ENCODE results near the gene EXOC6B.
A peak's percentile ranks its signal among the peaks of the same experiment; 100 is the strongest.

The EXOC6B gene

GRCh38 chr2:72785517-72785916 lies 40.3 kb downstream of the EXOC6B start:
- FAIRE-seq = no peak

- FAIRE-seq = no peak
Measured at GRCh38 chr2:72782520-72782919, 43.3 kb downstream of the EXOC6B start.

DNA sequence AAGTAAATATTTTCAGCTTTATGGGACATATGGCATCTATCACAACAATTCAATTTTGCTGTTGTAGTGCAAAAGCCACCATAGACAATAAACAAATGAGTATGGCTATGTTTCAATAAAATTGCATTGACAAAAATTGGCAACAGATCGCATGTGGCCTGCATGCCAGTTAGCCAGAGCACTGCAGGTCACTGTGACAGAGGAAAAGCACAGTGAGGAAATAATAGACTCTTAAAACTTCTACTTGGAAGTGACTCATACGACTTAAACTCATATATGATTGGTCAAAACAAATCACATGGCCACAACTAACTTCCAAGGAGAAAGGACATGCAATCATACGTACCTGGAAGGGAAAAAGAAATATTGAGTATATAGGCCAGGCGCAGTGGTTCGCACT lies 44.4 kb downstream of the EXOC6B start:
- no peak for FAIRE-seq

GRCh38 chr2:72780477-72780876 lies 45.4 kb downstream of the EXOC6B start:
- no peak for FAIRE-seq

GRCh38 chr2:72779495-72779894 lies 46.3 kb downstream of the EXOC6B start:
- FAIRE-seq = no peak

DNA sequence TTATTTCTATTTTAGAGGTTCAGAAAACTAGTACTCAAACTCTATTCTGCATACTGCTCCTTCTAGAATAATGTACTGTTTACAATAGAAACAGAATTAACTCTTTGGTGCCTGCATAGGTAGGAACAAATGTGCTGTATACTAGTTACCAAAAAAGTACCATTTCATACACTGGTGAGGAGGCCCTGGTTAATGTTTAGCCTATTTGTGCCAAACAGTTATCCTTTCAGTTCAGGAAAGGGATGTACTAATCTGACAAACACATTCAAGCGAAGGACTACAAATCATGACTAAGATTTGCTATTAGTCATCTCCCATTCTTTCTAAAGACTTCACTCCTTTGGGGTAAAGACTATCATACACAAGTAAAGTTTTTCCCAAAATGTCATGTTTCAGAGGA lies 47.4 kb downstream of the EXOC6B start:
- FAIRE-seq = peak; percentile 84

DNA sequence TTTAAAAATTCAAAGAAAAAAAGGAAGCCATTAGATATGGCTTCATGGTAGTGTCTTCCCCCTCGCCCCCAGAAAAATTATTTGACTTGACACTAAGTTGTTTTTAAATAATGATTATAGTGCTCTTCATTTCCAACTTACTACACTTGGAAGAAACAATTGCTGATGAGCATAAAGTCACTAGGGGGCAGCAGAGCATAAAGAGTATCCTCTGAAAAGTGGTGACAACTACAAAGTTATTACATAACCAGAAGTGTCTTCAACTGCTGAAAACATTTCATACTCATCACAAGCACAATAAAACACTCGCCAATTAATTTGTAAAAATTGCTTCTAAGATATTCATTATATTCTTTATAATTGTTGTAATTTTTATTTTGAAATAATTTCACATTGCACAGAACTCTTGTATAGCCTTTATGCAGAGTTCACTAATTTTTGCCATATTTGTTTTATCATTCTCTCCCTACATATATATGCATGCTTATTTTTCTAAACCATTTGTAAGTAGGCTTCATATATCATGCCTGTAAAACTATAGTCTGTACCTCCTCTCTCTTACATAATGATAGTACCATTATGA lies 54.9 kb downstream of the EXOC6B start:
- FAIRE-seq = peak; percentile 99

DNA sequence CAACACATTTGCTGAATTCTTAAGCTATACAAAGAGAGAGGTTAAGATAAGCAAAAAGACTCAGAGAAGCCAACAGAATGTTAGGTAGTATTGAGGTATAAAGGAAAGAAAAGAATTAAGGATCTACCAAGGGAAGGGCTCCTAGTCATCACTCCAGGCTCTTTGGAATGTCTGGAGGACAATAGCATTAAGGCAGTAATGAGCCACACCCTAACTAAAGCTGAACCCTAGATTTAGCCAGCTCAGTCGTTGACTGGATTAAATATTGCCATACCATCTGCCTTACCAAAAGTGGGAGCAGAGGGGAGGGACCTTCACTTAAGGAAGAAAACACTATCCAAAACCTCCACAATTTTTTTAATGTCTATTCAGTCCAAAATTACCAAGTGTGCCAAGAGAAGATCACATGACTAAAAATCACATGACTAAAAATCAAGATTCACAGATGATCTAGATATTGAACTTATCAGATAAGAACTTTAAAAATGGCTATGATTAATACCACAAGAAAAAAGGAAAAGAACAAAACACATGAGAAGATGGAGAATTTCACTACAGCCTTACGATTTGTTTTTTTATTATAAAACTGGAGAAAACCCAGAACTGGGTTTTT lies 59.7 kb downstream of the EXOC6B start:
- no peak for FAIRE-seq

- no peak for FAIRE-seq
Measured at GRCh38 chr2:72762276-72762675, 63.6 kb downstream of the EXOC6B start.

- no peak for FAIRE-seq
Measured at GRCh38 chr2:72759755-72760154, 66.1 kb downstream of the EXOC6B start.

DNA sequence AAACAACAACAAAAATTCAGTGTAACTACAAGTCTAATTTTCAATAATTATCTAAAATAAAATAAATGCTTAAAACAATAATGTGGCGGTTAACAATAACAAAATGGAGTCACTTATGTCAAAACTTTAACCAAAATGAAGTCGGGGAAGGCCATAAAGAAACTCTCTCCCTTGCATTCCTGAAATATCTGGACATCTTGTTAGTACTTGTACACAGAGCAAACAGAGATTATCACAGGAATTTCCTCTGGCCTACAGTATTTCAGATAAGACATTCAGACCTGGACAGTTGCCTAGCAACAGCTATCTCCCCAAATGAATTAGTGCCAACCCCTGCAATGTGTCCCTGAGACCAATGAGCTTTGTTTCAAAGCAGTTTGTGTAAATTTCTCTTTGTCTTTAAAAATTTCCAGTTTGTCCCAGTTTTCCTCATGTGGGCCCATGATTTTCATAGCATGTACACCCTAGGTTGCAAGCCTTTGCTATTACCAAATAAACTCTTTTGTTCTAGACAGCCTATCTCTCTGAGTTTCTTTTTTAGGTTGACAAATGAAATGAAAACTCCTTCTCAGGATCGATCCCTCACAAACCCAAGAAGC lies 68.6 kb downstream of the EXOC6B start:
- no peak for FAIRE-seq

DNA sequence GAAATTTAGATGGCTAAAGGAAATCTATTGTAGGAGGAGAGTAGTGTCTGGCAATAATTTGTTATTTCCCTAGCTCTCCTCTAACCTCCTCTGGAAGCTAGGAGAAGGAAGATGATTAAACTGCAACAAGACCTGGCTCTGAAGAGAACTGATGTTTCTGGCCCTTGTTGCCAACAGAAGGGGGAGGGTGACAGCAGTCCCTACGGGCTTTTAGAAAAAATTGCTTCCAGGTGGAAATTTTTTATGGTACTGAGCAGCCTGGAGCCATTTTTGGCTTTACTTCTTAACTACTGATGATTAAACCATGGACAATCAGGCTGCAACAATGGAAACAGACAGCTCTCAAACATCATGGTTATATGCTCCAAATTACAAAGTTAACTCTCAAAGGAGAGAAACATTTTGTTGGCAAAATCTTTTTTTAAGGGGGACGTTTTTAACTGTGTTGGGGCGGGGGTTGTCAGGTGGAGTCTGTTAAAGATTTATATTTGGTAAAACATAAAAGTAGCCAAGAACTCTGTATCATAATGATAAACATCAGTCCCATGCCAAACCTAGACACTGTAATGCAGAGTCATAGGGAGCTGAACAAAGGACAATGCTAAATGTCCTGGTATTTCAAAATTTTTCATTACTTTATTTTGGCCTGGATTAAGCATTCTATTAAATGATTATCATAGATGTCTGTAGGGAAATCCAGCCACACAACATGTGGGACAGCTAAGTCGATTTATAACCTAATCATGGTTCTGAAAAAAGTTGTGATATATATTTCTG lies 70.0 kb downstream of the EXOC6B start:
- no peak for FAIRE-seq

DNA sequence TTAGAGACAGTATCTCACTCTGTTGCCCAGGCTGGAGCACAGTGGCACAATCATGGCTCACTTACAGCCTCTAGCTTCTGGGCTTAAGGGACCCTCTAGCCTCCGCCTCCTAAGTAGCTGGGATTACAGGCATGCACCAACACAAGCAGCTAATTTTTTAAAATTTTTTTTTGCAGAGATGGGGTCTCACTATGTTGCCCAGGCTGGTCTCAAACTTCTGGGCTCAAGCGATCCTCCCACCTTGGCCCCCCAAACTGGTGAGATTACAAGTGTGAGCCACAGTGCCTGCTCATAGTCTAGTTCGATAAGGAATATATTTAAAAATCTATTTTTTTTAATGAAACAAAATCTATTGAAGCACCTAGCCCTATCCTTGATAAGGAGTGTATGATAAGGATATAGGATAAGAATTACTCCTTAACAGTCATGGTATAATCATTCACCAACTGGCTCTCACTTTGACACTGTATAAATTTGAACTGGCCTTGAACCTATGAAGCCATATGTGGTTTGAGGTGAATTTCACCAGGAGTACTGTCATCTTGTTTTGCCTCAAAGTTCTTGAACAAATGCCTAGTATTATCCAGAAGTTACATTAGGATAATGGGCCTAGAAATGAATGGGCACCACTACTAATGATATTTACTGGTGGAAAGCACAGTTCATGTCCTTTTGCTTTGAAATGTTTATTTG lies 71.1 kb downstream of the EXOC6B start:
- FAIRE-seq = no peak

DNA sequence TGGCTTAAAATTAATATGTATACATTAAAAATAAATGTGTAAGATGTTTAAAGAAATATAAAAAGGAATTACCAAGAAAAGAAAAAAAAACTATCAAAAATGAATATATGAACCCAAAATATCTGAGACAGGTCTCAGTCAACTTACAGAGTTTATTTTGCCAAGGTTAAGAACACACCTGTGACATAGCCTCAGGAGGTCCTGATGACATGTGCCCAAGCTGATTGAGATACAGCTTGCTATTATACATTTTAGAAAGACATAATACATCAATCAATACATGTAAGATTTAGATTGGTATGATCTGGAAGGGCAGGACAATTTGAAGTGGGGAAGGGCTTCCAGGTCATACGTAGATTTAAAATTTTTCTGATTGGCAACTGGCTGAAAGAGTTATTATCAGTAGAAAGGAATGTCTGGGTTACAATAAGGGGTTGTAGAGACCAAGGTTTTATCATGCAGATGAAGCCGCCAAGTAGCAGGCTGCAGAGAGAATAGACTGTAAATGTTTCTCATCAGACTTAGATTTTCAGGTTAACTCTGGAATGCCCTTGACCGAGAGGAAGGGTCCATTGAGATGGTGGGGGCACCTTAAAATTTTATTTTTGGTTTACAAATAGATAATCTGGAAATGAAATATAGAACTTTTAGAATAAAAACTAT lies 74.7 kb downstream of the EXOC6B start:
- FAIRE-seq = no peak

- FAIRE-seq = no peak
Measured at GRCh38 chr2:72750466-72750865, 75.4 kb downstream of the EXOC6B start.

DNA sequence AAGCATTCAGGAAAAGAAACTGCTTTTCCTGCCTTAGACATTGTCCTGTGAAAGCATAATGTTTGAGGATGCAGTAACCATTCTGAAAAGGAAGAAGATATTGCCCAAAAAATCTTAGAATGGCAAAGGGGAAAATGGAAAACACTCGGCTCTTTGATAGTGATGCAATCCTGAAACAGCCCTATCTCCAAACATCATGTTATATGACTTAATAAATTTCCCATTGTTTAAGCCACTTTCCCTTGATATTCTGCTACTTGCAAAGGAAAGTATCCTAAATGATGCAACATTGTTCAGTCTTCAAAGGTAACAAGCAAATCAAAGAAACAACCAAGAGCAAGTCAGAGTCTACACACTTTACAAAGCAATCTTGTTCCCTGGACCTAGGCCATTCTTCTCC lies 78.5 kb downstream of the EXOC6B start:
- no peak for FAIRE-seq

- peak; percentile 94 for FAIRE-seq
Measured at GRCh38 chr2:72745679-72746368, 80.0 kb downstream of the EXOC6B start.

- peak; percentile 43 for FAIRE-seq
Measured at GRCh38 chr2:72744049-72744448, 81.8 kb downstream of the EXOC6B start.

DNA sequence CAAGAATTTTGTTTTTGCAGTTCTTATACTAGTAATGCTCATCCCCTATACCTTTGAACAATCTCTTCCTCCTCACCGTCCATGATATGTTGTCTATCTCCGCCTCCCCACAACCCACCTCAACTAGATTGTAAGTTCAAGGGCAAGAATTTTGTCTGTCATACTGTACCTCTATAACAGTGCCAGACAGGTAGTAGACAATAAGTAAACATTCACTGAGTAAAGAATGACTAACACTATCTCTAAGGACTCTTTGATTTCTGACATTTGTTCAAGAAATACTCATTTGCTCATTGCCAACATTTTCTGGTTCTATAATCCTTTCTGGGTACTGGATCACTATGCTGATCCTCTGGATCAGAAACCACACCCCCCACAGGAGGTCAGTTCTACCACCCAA lies 82.4 kb downstream of the EXOC6B start:
- no peak for FAIRE-seq

- no peak for FAIRE-seq
Measured at GRCh38 chr2:72738096-72738495, 87.7 kb downstream of the EXOC6B start.

DNA sequence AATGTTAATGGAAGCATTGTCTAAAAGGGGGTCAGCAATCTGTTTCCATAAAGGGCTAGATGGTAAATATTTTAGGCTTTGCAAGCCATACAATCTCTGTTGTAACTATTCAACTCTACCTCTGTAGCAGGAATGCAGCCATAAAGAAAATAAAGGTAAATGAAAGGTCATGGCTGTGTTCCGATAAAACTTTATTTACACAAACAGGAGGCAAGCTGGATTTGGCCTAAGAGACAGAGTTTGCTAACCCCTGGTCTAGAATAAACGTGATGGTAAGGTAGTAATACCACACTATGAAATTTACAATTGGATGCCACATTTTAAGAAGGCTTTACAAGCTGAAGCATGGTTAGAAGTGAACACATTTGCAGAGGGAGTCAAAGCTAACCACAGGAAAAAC lies 91.4 kb downstream of the EXOC6B start:
- FAIRE-seq = no peak

GRCh38 chr2:72731116-72731515 lies 94.7 kb downstream of the EXOC6B start:
- no peak for FAIRE-seq

All from islet of Langerhans (tissue), 1 donor.